K562 (cell line): Measurements from ENCODE around the gene ZNF43. TPM values are rescaled to one million over a fixed set of nuclear protein-coding genes. Genes with fewer than 3 reads are reported as not detected.

Experiments
- ATAC-seq: fragments of 200-7000 bp; cut with Tn5 transposase; 3 replicates; pipeline ENCODE4 v1.9.1; 2020; ENCODE audit warnings: moderate library complexity
- BruUV-seq: library from RNA; stranded (reverse); fragments of 400-500 nt; replicated peaks from 2 replicates; lab custom pipeline; 2021; lab: Mats Ljungman, UMichigan
- CTCF ChIA-PET: fragments of 300-600 bp; formaldehyde crosslinking; extraction: SDS; loops from one replicate; lab custom pipeline; 2021; ENCODE audit warnings: low intra/inter-chr PET ratio; lab: Yijun Ruan, JAX
- POLR2A ChIA-PET: fragments of 300-600, 350-650 bp; sonication (Branson Sonifier 250); formaldehyde crosslinking; extraction: SDS; loops from one replicate; lab custom pipeline; 2021; ENCODE audit warnings: antibody characterized with exemption, inconsistent platforms; lab: Yijun Ruan, JAX
- DNase-seq, 4 experiments: peaks; one replicate each; pipeline versions ENCODE4 v3.0.0 to v3.0.0-alpha.2; 2011 to 2018; ENCODE audit warnings: low spot score in 3 of 4, mixed read lengths in 3 of 4; ENCODE audit errors: extremely low read depth in 1 of 4
- FAIRE-seq: peaks from 2 replicates; lab custom pipeline; 2011; peaks lifted over from hg19 to GRCh38; lab: Jason Lieb, UNC
- H2AFZ ChIP-seq: 2 replicates; pipeline ENCODE4 v1.6.0; 2011; ENCODE audit warnings: low read depth, low read length, control low read depth, inconsistent platforms
- H3K27ac ChIP-seq: fragments of 200-600 bp; 3 replicates; pipeline ENCODE4 v1.8.0; 2011; ENCODE audit warnings: low read depth, mild to moderate bottlenecking, control low read depth, inconsistent platforms, low read length, moderate library complexity, mixed read lengths; ENCODE audit errors: extremely low read depth
- H3K27me3 ChIP-seq, 2 experiments: fragments of 300-600 bp in 1 of 2; 2 replicates in 1 of 2; 3 replicates in 1 of 2; pipeline versions ENCODE4 v1.6.0 to v1.8.0; 2011; ENCODE audit warnings: inconsistent platforms in 2 of 2, low read length in 2 of 2, mild to moderate bottlenecking in 1 of 2, mixed read lengths in 1 of 2, moderate library complexity in 1 of 2; ENCODE audit not compliant: control insufficient read depth in 2 of 2, insufficient read depth in 2 of 2
- H3K36me3 ChIP-seq: fragments of 300-600 bp; 3 replicates; pipeline ENCODE4 v1.8.0; 2011; ENCODE audit warnings: mild to moderate bottlenecking, low read length, inconsistent platforms; ENCODE audit not compliant: control insufficient read depth, insufficient read depth
- H3K4me1 ChIP-seq, 2 experiments: fragments of 200-600 bp in 1 of 2; replicated peaks in 1 of 2; 2 replicates in 1 of 2; 3 replicates in 1 of 2; pipeline versions ENCODE4 v1.5.1 to v1.8.0; 2011; ENCODE audit warnings: inconsistent platforms in 2 of 2, low read length in 2 of 2, mild to moderate bottlenecking in 1 of 2, mixed read lengths in 1 of 2, moderate library complexity in 1 of 2; ENCODE audit not compliant: control insufficient read depth in 2 of 2, insufficient read depth in 2 of 2
- H3K4me2 ChIP-seq: 2 replicates; pipeline ENCODE4 v1.6.1; 2011; ENCODE audit warnings: low read length, control low read depth, inconsistent platforms, mixed read lengths; ENCODE audit not compliant: insufficient read depth
- H3K4me3 ChIP-seq: fragments of 200-600 bp; sonication (generic), shearing (Covaris generic); 2 replicates; pipeline ENCODE4 v1.5.1; 2016; ENCODE audit warnings: control low read depth, inconsistent platforms
- H3K79me2 ChIP-seq: fragments of 200-600 bp; 3 replicates; pipeline ENCODE4 v1.8.0; 2011; ENCODE audit warnings: low read length, inconsistent platforms; ENCODE audit not compliant: control insufficient read depth, insufficient read depth
- H3K9ac ChIP-seq, 2 experiments: 2 replicates each; pipeline versions ENCODE4 v1.6.0 to v1.6.1; 2011; ENCODE audit warnings: low read depth in 2 of 2, low read length in 2 of 2, control low read depth in 1 of 2, inconsistent platforms in 1 of 2, mild to moderate bottlenecking in 1 of 2, mixed read lengths in 1 of 2; ENCODE audit not compliant: insufficient read depth in 1 of 2
- H3K9me1 ChIP-seq: one replicate; pipeline ENCODE4 v1.6.0; 2011; ENCODE audit warnings: inconsistent platforms, mild to moderate bottlenecking, low read length, moderate library complexity; ENCODE audit not compliant: control insufficient read depth, insufficient read depth
- H3K9me3 ChIP-seq: replicated peaks from 2 replicates; pipeline ENCODE4 v1.5.1; 2011; ENCODE audit warnings: low read depth, low read length, inconsistent platforms; ENCODE audit not compliant: control insufficient read depth, insufficient read depth
- H4K20me1 ChIP-seq: replicated peaks from 2 replicates; pipeline ENCODE4 v1.6.1; 2011; ENCODE audit warnings: low read length, inconsistent platforms, mixed read lengths; ENCODE audit not compliant: control insufficient read depth, insufficient read depth
- BCL6 ChIP-seq: fragments of 250-450 bp; sonication (Bioruptor Pico); IDR thresholded peaks from 2 replicates; pipeline ENCODE4 v1.4.0; 2020
- BCOR ChIP-seq: fragments of 450-650 bp; IDR thresholded peaks from 2 replicates; pipeline ENCODE4 v1.6.1; 2016
- C11orf30 ChIP-seq: fragments of 450-650 bp; IDR thresholded peaks from 2 replicates; pipeline ENCODE4 v1.6.1; 2016; ENCODE audit warnings: low read depth, mild to moderate bottlenecking
- CREB5 ChIP-seq: fragments of 250-450 bp; sonication (Bioruptor Pico); IDR thresholded peaks from 2 replicates; pipeline ENCODE4 v1.5.0; 2020; ENCODE audit warnings: mild to moderate bottlenecking
- ELF2 ChIP-seq: fragments of 250-450 bp; sonication (Bioruptor Pico); IDR thresholded peaks from 2 replicates; pipeline ENCODE4 v1.5.0; 2021; ENCODE audit warnings: mild to moderate bottlenecking
- HDAC8 ChIP-seq: fragments of 450-650 bp; IDR thresholded peaks from 2 replicates; pipeline ENCODE4 v1.6.1; 2016; ENCODE audit warnings: mild to moderate bottlenecking, missing genetic modification characterization, moderate library complexity, missing compliant biosample characterization
- MAFG ChIP-seq: fragments of 450-650 bp; conservative IDR thresholded peaks from 2 replicates; pipeline ENCODE4 v1.6.1; 2016; ENCODE audit warnings: missing genetic modification characterization, missing compliant biosample characterization
- MAFK ChIP-seq: IDR thresholded peaks from 2 replicates; pipeline ENCODE4 v1.6.1; 2011; ENCODE audit warnings: low read length, improper control_type of control experiment
- SUPT5H ChIP-seq: fragments of 450-650 bp; IDR thresholded peaks from 2 replicates; pipeline ENCODE4 v1.6.1; 2016
- TRIM28 ChIP-seq: fragments of 450-650 bp; IDR thresholded peaks from 2 replicates; pipeline ENCODE4 v1.6.1; 2017
- ZNF316 ChIP-seq: fragments of 450-650 bp; IDR thresholded peaks from 2 replicates; pipeline ENCODE4 v1.6.1; 2016
- ZNF445 ChIP-seq: fragments of 250-450 bp; sonication (Bioruptor Pico); IDR thresholded peaks from 2 replicates; pipeline ENCODE4 v1.4.0; 2020; ENCODE audit warnings: low read depth, mild to moderate bottlenecking, moderate library complexity
- WGBS: fragments of 100-300 bp; shearing (Covaris generic); methylation state at CpG from one replicate; pipeline ENCODE4 v1.1.6; 2016; ENCODE audit warnings: low coverage, mixed read lengths; ENCODE audit not compliant: insufficient coverage; ENCODE audit errors: missing lambda C conversion rate; 5-methylcytosine and 5-hydroxymethylcytosine counted together
- in situ Hi-C: fragments of 300-500 bp; cut with MboI; formaldehyde crosslinking; loops from 4 replicates; pipeline ENCODE4 v1.15.0; 2018; ENCODE audit warnings: inconsistent platforms, mixed read lengths
- intact Hi-C: fragments of 100-400 bp; cut with micrococcal nuclease; formaldehyde crosslinking; loops from 2 replicates; pipeline ENCODE4 v1.14.2; 2022
- polyA plus RNA-seq, 8 experiments: library from polyadenylated mRNA; depleted of rRNA in 4 of 8; stranded (reverse) in 5 of 8; unstranded in 3 of 8; fragments of >200 nt; fragmentation: Nextera tagmentation in 2 of 8; fragmentation: Illumina TruSeq in 1 of 8; extraction: Ambion mirVana in 2 of 8; extraction: Trizol in 1 of 8; gene quantifications; 2 replicates each; pipeline versions ENCODE4 v1.2.1 to v1.2.3, GENCODE V29; 2011 to 2014; ENCODE audit warnings: inconsistent platforms in 1 of 8, missing spikeins in 1 of 8
- total RNA-seq, 7 experiments: library from RNA; depleted of rRNA in 6 of 7; stranded (reverse); fragments of >200 nt in 6 of 7; fragmentation: Illumina TruSeq in 2 of 7; extraction: Trizol in 2 of 7; gene quantifications; 2 replicates each; pipeline versions ENCODE4 v1.2.1 to v1.2.3, GENCODE V29; 2011 to 2021; ENCODE audit warnings: low replicate concordance in 1 of 7

The ZNF43 gene
- total and polyA plus RNA-seq, 9 of the 15 experiments (the other 6 are each of a cell fraction or from before 2014, with no cell fraction given): 3.6 to 18.6 (median 9.2) TPM

- no peak for TF ChIP-seq TRIM28
These were observed 2.7 kb upstream of the ZNF43 start (continued) for GRCh38 chr19:21838646-21839045.

GRCh38 chr19:21835429-21835809 is 563 bp downstream of the ZNF43 start:
- Histone ChIP-seq H3K4me2 (peak overlapping the region; percentile 82), H3K9ac (peak overlapping the region; percentile 79 to 93), H3K9me1 (no peaks in the 10 kb centered on the region), H3K36me3 (no peaks in the 10 kb centered on the region; the same call in 2 of the 3 replicates), H4K20me1 (no peaks in the 10 kb centered on the region), H3K4me1 (peaks cover 2 to 4% of the 10 kb centered on the region in 2 experiments; a peak in 2 of 5 replicates), H3K4me3 (peak overlapping the region; percentile 79), H3K79me2 (peaks cover 40% of the 10 kb centered on the region), H3K27me3 (no peaks in the 10 kb centered on the region), H3K27ac (peak overlapping the region; percentile 93), H2AFZ (peak overlapping the region; percentile 87), H3K9me3 (no peaks in the 10 kb centered on the region)
- TF ChIP-seq BCOR (0 out of 2 replicates have a peak, but pooled peaks have one; percentile 20), HDAC8 (no peak)
- no TSS peak for BruUV-seq
- intact Hi-C loops (no loop called here), in situ Hi-C loops (no loop called here)
- 26% methylated on average over 23 of the region's 23 CpGs for WGBS
- no peak for DNase-seq
- no peak for FAIRE-seq
- CTCF ChIA-PET: no interaction called here
- ATAC-seq: no peak; the same call in 2 of the 3 replicates
- POLR2A ChIA-PET: interaction anchor here (0.6 to 1.7 kb wide), 4 partner anchors 8 to 1054 kb away, joined by 3 to 10 read pairs (median 5); partner anchors contain the start of gene ZNF100

- Histone ChIP-seq H3K36me3 (no peaks in the 10 kb centered on the region; the same call in 2 of the 3 replicates), H3K4me2 (no peak overlapping the region), H3K27me3 (no peaks in the 10 kb centered on the region), H3K4me1 (peaks cover 2 to 4% of the 10 kb centered on the region in 2 experiments; a peak in 2 of 5 replicates), H3K9me1 (no peaks in the 10 kb centered on the region), H3K79me2 (peaks cover 54% of the 10 kb centered on the region), H3K27ac (no peak overlapping the region), H2AFZ (no peak overlapping the region), H4K20me1 (no peaks in the 10 kb centered on the region), H3K4me3 (no peak overlapping the region), H3K9ac (no peak overlapping the region), H3K9me3 (no peaks in the 10 kb centered on the region)
- CTCF ChIA-PET: no interaction called here
- BruUV-seq: no TSS peak
- DNase-seq (no peak), ATAC-seq (no peak), FAIRE-seq (no peak)
- in situ Hi-C loops (no loop called here), intact Hi-C loops (no loop called here)
- no peak for TF ChIP-seq ZNF445 (CRISPR knock-in tag)
- no peak for TF ChIP-seq CREB5 (CRISPR knock-in tag)
- no peak for TF ChIP-seq SUPT5H
- 0 out of 2 replicates have a peak, but pooled peaks have one; percentile 8 for TF ChIP-seq MAFK
- TF ChIP-seq MAFG (tag): peak; percentile 38; the same call in 1 of the 2 replicates
- TF ChIP-seq ELF2: no peak
- no peak for TF ChIP-seq BCL6
- TF ChIP-seq C11orf30: peak; percentile 69
- peak; percentile 84 for TF ChIP-seq ZNF316
- 74% methylated on average over 9 of the region's 10 CpGs for WGBS
- POLR2A ChIA-PET: no interaction called here
These were observed 2.2 kb downstream of the ZNF43 start for GRCh38 chr19:21833733-21834132.
